WTC11 (cell line): ENCODE measurements around the gene BLOC1S5.

Experiments used
- CTCF ChIP-seq: fragments of 200-600 bp; IDR thresholded peaks from 2 replicates; pipeline ENCODE4 v1.8.0; 2022; ENCODE audit warnings: antibody characterized with exemption
- E2F4 ChIP-seq: sonication (generic); formaldehyde crosslinking; IDR thresholded peaks from 2 replicates; pipeline ENCODE4 v1.8.1; 2022; ENCODE audit warnings: low read depth, mild to moderate bottlenecking, moderate library complexity, missing genetic modification reagents, borderline replicate concordance
- ETV6 ChIP-seq: sonication (generic); formaldehyde crosslinking; IDR thresholded peaks from 2 replicates; pipeline ENCODE4 v1.8.1; 2022; ENCODE audit warnings: mild to moderate bottlenecking, missing genetic modification reagents
- IRF1 ChIP-seq: sonication (generic); formaldehyde crosslinking; IDR thresholded peaks from 2 replicates; pipeline ENCODE4 v1.8.0; 2023; ENCODE audit warnings: missing genetic modification reagents
- KAT7 ChIP-seq: sonication (generic); formaldehyde crosslinking; IDR thresholded peaks from 2 replicates; pipeline ENCODE4 v1.8.1; 2023; ENCODE audit warnings: missing genetic modification reagents, mild to moderate bottlenecking, borderline replicate concordance
- STAT6 ChIP-seq: sonication (generic); formaldehyde crosslinking; conservative IDR thresholded peaks from 2 replicates; pipeline ENCODE4 v1.8.1; 2023; ENCODE audit warnings: mild to moderate bottlenecking, low read depth, missing genetic modification reagents, moderate library complexity
- USF2 ChIP-seq: sonication (generic); formaldehyde crosslinking; IDR thresholded peaks from 2 replicates; pipeline ENCODE4 v1.8.1; 2023; ENCODE audit warnings: mild to moderate bottlenecking, missing genetic modification reagents, moderate library complexity
- ZNF263 ChIP-seq: sonication (generic); formaldehyde crosslinking; IDR thresholded peaks from 2 replicates; pipeline ENCODE4 v1.8.1; 2022; ENCODE audit warnings: low read depth, mild to moderate bottlenecking, moderate library complexity, missing genetic modification reagents

GRCh38 chr6:8014947-8015346, 49.2 kb downstream of the BLOC1S5 start:
- TF ChIP-seq STAT6 (CRISPR knock-in tag) (no peak), CTCF (no peak), E2F4 (CRISPR knock-in tag) (no peak), KAT7 (CRISPR knock-in tag) (no peak), USF2 (CRISPR knock-in tag) (no peak), IRF1 (CRISPR knock-in tag) (no peak), ETV6 (CRISPR knock-in tag) (no peak), ZNF263 (CRISPR knock-in tag) (no peak)
